Heart left ventricle (tissue), 13 donors: ENCODE data around the gene F13B.

Experiments
- POLR2A ChIP-seq, 2 donors: fragments of 450-650 bp; IDR thresholded peaks; one replicate each; pipeline ENCODE4 v1.6.1; 2017; ENCODE audit warnings: antibody characterized with exemption in 2 of 2, mild to moderate bottlenecking in 2 of 2, moderate library complexity in 2 of 2
- TF ChIP-seq, protein P1 (sequence below), 12 donors: fragments of 200-600 bp; sonication (generic) in 4 of 12; IDR thresholded peaks; one replicate each; pipeline versions ENCODE4 v1.5.0 to v1.8.0; 2018 to 2022; ENCODE audit warnings: antibody characterized with exemption in 12 of 12, mild to moderate bottlenecking in 5 of 12
- donor health status: ischemic (EF 13 %, LVEDD 7.1; RV severe dilation, severe dysfunction).
- donor health status: DM: no; HTN: yes; CAD: no.
- donor health status: DM: no; HTN: no; CAD: no.
- donor health status: ischemic (EF 25% LVEDD 6.9; RV normal size, moderate dysfunction).
- donor health status: ischemic (EF 25% LVEDD 5.7; RV mildly dilated, moderate dysfunction).
- donor health status: ischemic (EF 35%, LVEDD 5.7; RV mildly dilated, moderate dysfunction).
- donor health status: nonischemic (EF 11% LVEDD 7.7; RV severe dilation, severe dysfunction).
- donor health status: DM: yes; HTN: yes; CAD: no.
- donor health status: PGD.
- donor health status: ischemic (EF 29% LVEDD 5.4; RV normal size, mild dysfunction).
- donor health status: nonischemic (EF 23%, LVEDD 6.1; RV moderate dilation, normal function).

- TF ChIP-seq, protein P1, sequence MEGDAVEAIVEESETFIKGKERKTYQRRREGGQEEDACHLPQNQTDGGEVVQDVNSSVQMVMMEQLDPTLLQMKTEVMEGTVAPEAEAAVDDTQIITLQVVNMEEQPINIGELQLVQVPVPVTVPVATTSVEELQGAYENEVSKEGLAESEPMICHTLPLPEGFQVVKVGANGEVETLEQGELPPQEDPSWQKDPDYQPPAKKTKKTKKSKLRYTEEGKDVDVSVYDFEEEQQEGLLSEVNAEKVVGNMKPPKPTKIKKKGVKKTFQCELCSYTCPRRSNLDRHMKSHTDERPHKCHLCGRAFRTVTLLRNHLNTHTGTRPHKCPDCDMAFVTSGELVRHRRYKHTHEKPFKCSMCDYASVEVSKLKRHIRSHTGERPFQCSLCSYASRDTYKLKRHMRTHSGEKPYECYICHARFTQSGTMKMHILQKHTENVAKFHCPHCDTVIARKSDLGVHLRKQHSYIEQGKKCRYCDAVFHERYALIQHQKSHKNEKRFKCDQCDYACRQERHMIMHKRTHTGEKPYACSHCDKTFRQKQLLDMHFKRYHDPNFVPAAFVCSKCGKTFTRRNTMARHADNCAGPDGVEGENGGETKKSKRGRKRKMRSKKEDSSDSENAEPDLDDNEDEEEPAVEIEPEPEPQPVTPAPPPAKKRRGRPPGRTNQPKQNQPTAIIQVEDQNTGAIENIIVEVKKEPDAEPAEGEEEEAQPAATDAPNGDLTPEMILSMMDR (IDR thresholded peaks at IDR 0.05), result no peak
- TF ChIP-seq POLR2A (IDR thresholded peaks at IDR 0.05), result no peak
Observed at GRCh38 chr1:197001828-197002227, 65.2 kb downstream of the F13B start.
